ENCODE data around the gene AKIP1. TPM values are rescaled to one million over a fixed set of nuclear protein-coding genes. Genes with fewer than 3 reads are reported as not detected.
A peak's percentile ranks its signal among the peaks of the same experiment; 100 is the strongest.
"Not testable (repeated sequence)": the region's sequence is repeated elsewhere in the genome, so short reads cannot be mapped to it uniquely, and the experiment has no call there.

The AKIP1 gene
- total RNA-seq, 1 experiment from 2014 or later: 41.0 TPM

- peak; percentile 11 for DNase-seq (ENCODE audit: extremely low read depth, low read depth)
Observed at GRCh38 chr11:8913961-8914660, 3.1 kb downstream of the AKIP1 start.

GRCh38 chr11:8914661-8915018 lies 3.7 kb downstream of the AKIP1 start:
- no peak for DNase-seq (ENCODE audit: extremely low read depth, low read depth)

GRCh38 chr11:8917157-8917825 lies 6.3 kb downstream of the AKIP1 start:
- DNase-seq (ENCODE audit: extremely low read depth, low read depth): no peak

DNA sequence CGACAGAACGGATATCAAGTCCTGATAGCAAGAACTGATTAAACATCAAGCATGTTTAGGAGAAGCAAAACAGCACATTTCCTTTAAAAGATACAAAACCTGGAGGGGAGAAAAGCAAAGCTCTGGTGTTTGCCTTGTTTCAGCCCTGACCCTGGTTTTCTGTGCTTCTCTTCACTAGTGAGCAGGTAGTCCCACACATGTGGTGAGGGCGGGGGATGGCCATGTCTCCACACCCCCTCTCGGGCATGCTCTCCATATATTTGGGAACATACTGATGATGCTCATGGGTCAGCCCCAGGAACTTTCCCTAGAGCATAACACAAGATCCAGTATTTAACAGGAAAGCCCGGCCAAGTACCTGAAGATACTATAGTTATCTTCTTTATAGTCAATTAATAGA lies 11.7 kb downstream of the AKIP1 start:
- DNase-seq (ENCODE audit: extremely low read depth, low read depth): no peak

DNA sequence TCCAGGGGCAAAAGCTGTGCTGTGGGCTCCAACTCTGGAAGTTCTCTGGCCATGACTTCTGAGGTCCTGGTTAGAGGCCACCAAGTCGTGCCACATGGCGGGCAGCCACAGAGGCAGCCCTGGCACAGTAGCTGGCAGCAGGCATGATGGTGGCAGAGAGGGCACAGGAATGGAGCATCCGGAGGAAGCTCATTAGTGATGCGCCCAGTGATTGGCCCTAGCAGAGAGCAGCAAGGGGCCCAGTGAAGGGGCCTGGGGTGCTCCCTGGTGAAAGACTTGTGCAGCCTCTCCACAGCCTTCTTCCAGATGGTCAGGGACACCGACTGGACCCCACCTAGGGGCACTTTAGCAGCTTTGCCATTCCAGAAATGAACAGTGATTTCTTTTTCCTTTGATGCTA lies 14.7 kb downstream of the AKIP1 start:
- DNase-seq (ENCODE audit: extremely low read depth, low read depth): no peak

GRCh38 chr11:8926236-8926635 lies 15.2 kb downstream of the AKIP1 start:
- no peak for DNase-seq (ENCODE audit: extremely low read depth, low read depth)

- no peak for DNase-seq (ENCODE audit: extremely low read depth, low read depth)
Observed at GRCh38 chr11:8927233-8927632, 16.2 kb downstream of the AKIP1 start.

- DNase-seq (ENCODE audit: extremely low read depth, low read depth): no peak
Observed at GRCh38 chr11:8928205-8928604, 17.2 kb downstream of the AKIP1 start.

GRCh38 chr11:8928981-8929615 lies 18.1 kb downstream of the AKIP1 start:
- DNase-seq (ENCODE audit: extremely low read depth, low read depth): no peak

GRCh38 chr11:8930456-8931175 lies 19.6 kb downstream of the AKIP1 start:
- no peak for DNase-seq (ENCODE audit: extremely low read depth, low read depth)

DNA sequence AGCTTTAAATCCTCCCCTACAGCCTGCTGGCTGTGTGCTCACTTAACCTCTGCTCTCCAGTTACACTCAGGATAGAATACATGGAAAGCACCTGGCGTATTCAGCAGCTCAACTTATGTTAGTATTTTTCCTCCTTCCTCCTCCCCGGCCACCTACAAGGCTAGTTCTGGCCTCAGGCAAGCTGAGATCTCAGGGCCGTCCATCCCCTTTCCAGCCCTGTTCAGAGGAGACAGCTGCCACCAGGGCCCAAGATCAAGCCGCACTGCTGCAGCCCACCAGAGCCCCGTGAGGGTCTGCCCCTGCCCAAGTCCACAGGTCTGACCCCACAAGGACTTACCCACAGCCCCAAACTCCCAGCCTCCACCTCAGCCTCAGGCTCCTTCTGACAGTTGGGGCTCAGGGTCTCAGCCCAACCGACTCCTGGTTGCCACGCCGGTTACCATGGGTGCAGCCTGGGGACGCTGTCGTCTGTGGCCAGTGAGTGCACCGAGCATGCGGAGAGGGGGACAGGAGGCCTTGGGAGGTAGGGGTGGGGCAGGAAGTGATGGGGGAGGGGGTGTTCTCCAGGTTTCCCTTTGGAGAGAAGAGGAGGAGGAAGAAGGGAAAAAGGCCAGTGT lies 21.7 kb downstream of the AKIP1 start, which contains the start of gene C11orf16:
Gene C11orf16 (minus strand): TSS at position 384 of the 617 bp plus-strand sequence. CDS start 639 bp downstream, outside the sequence.
- DNase-seq (ENCODE audit: extremely low read depth, low read depth): no peak

DNA sequence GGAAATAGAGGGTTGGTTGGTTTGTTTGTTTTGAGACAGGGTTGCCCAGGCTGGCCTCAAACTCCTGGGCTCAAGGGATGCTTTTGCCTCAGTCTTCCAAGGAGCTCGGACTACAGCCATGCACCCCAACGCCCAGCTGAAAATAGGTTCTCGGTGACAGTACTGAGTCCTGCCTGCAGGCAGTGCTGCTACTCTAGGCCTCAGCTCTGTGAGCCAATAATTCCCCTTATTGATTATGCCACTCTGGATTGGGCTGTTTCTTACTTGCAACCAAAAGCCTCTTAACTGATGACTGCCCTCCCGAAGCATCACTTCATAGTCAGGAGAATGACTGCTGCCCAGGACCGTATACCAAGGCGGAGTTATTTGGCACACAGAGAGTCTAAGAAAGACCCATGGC lies 22.9 kb downstream of the AKIP1 start:
- no peak for DNase-seq (ENCODE audit: extremely low read depth, low read depth)

GRCh38 chr11:8934742-8935488 lies 23.9 kb downstream of the AKIP1 start:
- DNase-seq (ENCODE audit: extremely low read depth, low read depth): peak; percentile 40

- DNase-seq (ENCODE audit: extremely low read depth, low read depth): not testable (repeated sequence)
Observed at GRCh38 chr11:8935789-8936188, 24.8 kb downstream of the AKIP1 start.

GRCh38 chr11:8937159-8937558 lies 26.2 kb downstream of the AKIP1 start:
- DNase-seq (ENCODE audit: extremely low read depth, low read depth): no peak

DNA sequence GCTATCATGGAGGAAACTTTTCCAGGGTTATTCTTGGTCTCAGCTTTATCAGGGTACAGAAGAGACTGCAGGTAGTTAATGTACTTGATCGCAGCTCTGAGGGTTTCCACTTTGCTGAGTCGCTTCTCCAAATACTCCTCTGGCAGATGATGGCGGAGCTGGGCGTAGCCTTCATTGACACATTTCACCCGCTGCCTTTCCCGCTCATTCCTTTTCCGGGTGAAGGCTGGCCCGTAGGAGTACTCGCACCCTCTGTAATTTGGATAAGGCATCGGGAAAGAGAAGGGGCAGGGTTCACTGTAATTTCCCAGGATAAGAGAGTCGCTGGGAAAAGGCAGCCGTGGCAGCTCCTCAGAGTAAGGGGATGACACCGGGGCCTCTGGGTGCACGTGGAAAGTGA lies 26.7 kb downstream of the AKIP1 start:
- DNase-seq (ENCODE audit: extremely low read depth, low read depth): no peak

- no peak for DNase-seq (ENCODE audit: extremely low read depth, low read depth)
Observed at GRCh38 chr11:8941341-8942103, 30.5 kb downstream of the AKIP1 start.

GRCh38 chr11:8942518-8943066 lies 31.6 kb downstream of the AKIP1 start, which contains the start of gene ASCL3:
TSS of gene ASCL3 (minus strand) at chr11:8943016. CDS start at chr11:8938161, 4,855 bp downstream.
- DNase-seq (ENCODE audit: extremely low read depth, low read depth): no peak
